Mucosa of rectum (tissue), 2 donors: Measurements from ENCODE around the gene CACNB2.

Experiments used
- H3K27ac ChIP-seq, 2 donors: one replicate each; pipeline ENCODE4 v1.7.0; 2013; ENCODE audit warnings: inconsistent platforms in 2 of 2, low read depth in 2 of 2, low read length in 2 of 2
- H3K27me3 ChIP-seq, 2 donors: one replicate each; pipeline ENCODE4 v1.7.0; 2013; ENCODE audit warnings: low read length in 2 of 2; ENCODE audit not compliant: control insufficient read depth in 2 of 2, insufficient read depth in 2 of 2
- H3K36me3 ChIP-seq, 2 donors: one replicate each; pipeline ENCODE4 v1.7.0; 2013; ENCODE audit warnings: low read length in 2 of 2; ENCODE audit not compliant: control insufficient read depth in 2 of 2, insufficient read depth in 2 of 2
- H3K4me1 ChIP-seq, 2 donors: one replicate each; pipeline ENCODE4 v1.7.0; 2013; ENCODE audit warnings: low read length in 2 of 2, mild to moderate bottlenecking in 1 of 2; ENCODE audit not compliant: control insufficient read depth in 2 of 2, insufficient read depth in 2 of 2
- H3K4me3 ChIP-seq, 2 donors: one replicate each; pipeline ENCODE4 v1.7.0; 2013; ENCODE audit warnings: low read length in 2 of 2
- H3K9ac ChIP-seq, 2 donors: one replicate each; pipeline ENCODE4 v1.7.0; 2013; ENCODE audit warnings: low read length in 2 of 2, low read depth in 1 of 2, mild to moderate bottlenecking in 1 of 2
- H3K9me3 ChIP-seq, 2 donors: one replicate each; pipeline ENCODE4 v1.7.0; 2013; ENCODE audit warnings: low read length in 2 of 2; ENCODE audit not compliant: control insufficient read depth in 2 of 2
- donor health status: healthy.
- donor health status: Normal muscosa, but diverticular disease.

The CACNB2 gene

GRCh38 chr10:18238870-18239485 is 98.8 kb downstream of the CACNB2 start:
- Histone ChIP-seq H3K9me3 (no peaks in the 10 kb centered on the region), H3K9ac (no peak overlapping the region), H3K4me3 (no peak overlapping the region), H3K27ac (no peak overlapping the region), H3K4me1 (no peaks in the 10 kb centered on the region), H3K36me3 (no peaks in the 10 kb centered on the region), H3K27me3 (no peaks in the 10 kb centered on the region)

GRCh38 chr10:18240185-18240882 is 100.1 kb downstream of the CACNB2 start:
- no peaks in the 10 kb centered on the region for H3K4me1 ChIP-seq
- H3K9me3 ChIP-seq: no peaks in the 10 kb centered on the region
- no peak overlapping the region for H3K9ac ChIP-seq
- no peak overlapping the region for H3K4me3 ChIP-seq
- H3K27me3 ChIP-seq: no peaks in the 10 kb centered on the region
- no peaks in the 10 kb centered on the region for H3K36me3 ChIP-seq
- no peak overlapping the region for H3K27ac ChIP-seq

- Histone ChIP-seq H3K9ac (no peak overlapping the region), H3K9me3 (no peaks in the 10 kb centered on the region), H3K4me3 (no peak overlapping the region), H3K27ac (no peak overlapping the region), H3K4me1 (no peaks in the 10 kb centered on the region), H3K27me3 (no peaks in the 10 kb centered on the region), H3K36me3 (no peaks in the 10 kb centered on the region)
Measured at GRCh38 chr10:18246967-18247366, 106.7 kb downstream of the CACNB2 start.

GRCh38 chr10:18252086-18252485 is 111.9 kb downstream of the CACNB2 start:
- H3K4me1 ChIP-seq: no peaks in the 10 kb centered on the region
- H3K9me3 ChIP-seq: no peaks in the 10 kb centered on the region
- no peaks in the 10 kb centered on the region for H3K36me3 ChIP-seq
- H3K27me3 ChIP-seq: no peaks in the 10 kb centered on the region
- no peak overlapping the region for H3K4me3 ChIP-seq
- H3K27ac ChIP-seq: no peak overlapping the region
- H3K9ac ChIP-seq: no peak overlapping the region

- no peak overlapping the region for H3K27ac ChIP-seq
- H3K27me3 ChIP-seq: no peaks in the 10 kb centered on the region
- no peak overlapping the region for H3K4me3 ChIP-seq
- no peaks in the 10 kb centered on the region for H3K9me3 ChIP-seq
- no peak overlapping the region for H3K9ac ChIP-seq
- H3K36me3 ChIP-seq: no peaks in the 10 kb centered on the region
- H3K4me1 ChIP-seq: no peaks in the 10 kb centered on the region
Measured at GRCh38 chr10:18254086-18254485, 113.9 kb downstream of the CACNB2 start.

GRCh38 chr10:18254692-18255091 is 114.5 kb downstream of the CACNB2 start:
- Histone ChIP-seq H3K4me1 (no peaks in the 10 kb centered on the region), H3K9ac (no peak overlapping the region), H3K27me3 (no peaks in the 10 kb centered on the region), H3K9me3 (no peaks in the 10 kb centered on the region), H3K4me3 (no peak overlapping the region), H3K27ac (no peak overlapping the region), H3K36me3 (no peaks in the 10 kb centered on the region)

GRCh38 chr10:18260310-18260922 is 120.2 kb downstream of the CACNB2 start:
- Histone ChIP-seq H3K9ac (no peak overlapping the region), H3K4me1 (no peaks in the 10 kb centered on the region), H3K36me3 (no peaks in the 10 kb centered on the region), H3K4me3 (no peak overlapping the region), H3K9me3 (no peaks in the 10 kb centered on the region), H3K27me3 (no peaks in the 10 kb centered on the region), H3K27ac (no peak overlapping the region)

- H3K27ac ChIP-seq: no peak overlapping the region
- H3K27me3 ChIP-seq: no peaks in the 10 kb centered on the region
- H3K4me1 ChIP-seq: no peaks in the 10 kb centered on the region
- H3K36me3 ChIP-seq: no peaks in the 10 kb centered on the region
- H3K9me3 ChIP-seq: no peaks in the 10 kb centered on the region
- no peak overlapping the region for H3K9ac ChIP-seq
- no peak overlapping the region for H3K4me3 ChIP-seq
Measured at GRCh38 chr10:18261063-18261610, 120.9 kb downstream of the CACNB2 start.

GRCh38 chr10:18261768-18262231 is 121.6 kb downstream of the CACNB2 start:
- no peak overlapping the region for H3K9ac ChIP-seq
- H3K36me3 ChIP-seq: no peaks in the 10 kb centered on the region
- H3K4me3 ChIP-seq: no peak overlapping the region
- no peak overlapping the region for H3K27ac ChIP-seq
- H3K4me1 ChIP-seq: no peaks in the 10 kb centered on the region
- H3K9me3 ChIP-seq: no peaks in the 10 kb centered on the region
- H3K27me3 ChIP-seq: no peaks in the 10 kb centered on the region

GRCh38 chr10:18264466-18265050 is 124.3 kb downstream of the CACNB2 start:
- Histone ChIP-seq H3K27me3 (no peaks in the 10 kb centered on the region), H3K4me3 (no peak overlapping the region), H3K9me3 (no peaks in the 10 kb centered on the region), H3K9ac (no peak overlapping the region), H3K4me1 (no peaks in the 10 kb centered on the region), H3K36me3 (no peaks in the 10 kb centered on the region), H3K27ac (no peak overlapping the region)
